EH (cell line): Measurements from ENCODE around the gene METTL1.

Experiments used
- DNase-seq: peaks from one replicate; pipeline ENCODE4 v3.0.0-alpha.2; 2015; ENCODE audit warnings: low read depth

The METTL1 gene

GRCh38 chr12:57767876-57768275 is 4.0 kb downstream of the METTL1 start:
- no peak for DNase-seq

- DNase-seq, result no peak
Measured at GRCh38 chr12:57767305-57767698, 4.6 kb downstream of the METTL1 start.

DNA sequence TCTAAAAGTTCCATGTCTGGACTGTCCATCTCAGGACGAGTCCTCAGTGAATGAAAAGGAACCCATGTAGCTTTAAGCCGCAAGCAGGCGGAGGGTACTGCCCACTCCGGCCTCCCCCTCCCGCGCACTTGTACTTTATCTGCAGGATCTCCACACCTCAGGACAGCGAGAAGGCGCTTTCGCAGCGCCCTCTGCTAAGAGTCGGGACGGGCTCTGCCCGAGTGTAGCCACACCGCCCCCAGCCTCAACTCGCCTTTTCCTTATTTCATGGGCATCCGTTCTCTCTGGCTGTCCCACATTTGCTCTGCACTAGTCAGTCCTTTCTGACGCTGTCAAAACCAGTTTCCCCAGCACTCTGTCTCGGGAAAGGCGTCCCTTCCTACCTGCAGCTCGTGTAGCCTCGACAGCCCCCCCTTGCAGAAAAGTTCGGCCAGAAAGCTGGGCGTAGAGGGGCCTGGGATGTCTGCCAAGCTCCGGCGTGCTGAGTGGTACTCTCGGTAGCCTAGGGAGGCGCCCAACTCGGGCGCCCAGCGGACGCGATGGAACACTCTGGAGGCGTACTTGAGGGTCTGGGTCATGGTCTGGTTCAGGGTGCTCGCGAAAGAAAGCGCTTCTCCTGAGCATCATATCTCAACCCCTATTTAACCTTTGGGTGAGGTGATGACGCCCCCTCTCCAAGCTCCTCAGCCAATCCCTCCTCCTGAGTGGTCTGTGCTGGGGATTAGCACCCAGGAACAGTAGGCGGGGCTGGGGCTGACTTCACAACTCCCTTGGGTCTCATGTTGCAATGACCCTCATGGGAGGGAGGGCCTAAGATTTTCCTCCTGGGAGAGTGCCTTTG is 5.2 kb downstream of the METTL1 start, which contains the start of gene CYP27B1:
Gene CYP27B1 (minus strand): TSS at position 615 of the 841 bp plus-strand sequence. CDS start 37 bp downstream, at position 578.
- DNase-seq, result peak; percentile 51

DNA sequence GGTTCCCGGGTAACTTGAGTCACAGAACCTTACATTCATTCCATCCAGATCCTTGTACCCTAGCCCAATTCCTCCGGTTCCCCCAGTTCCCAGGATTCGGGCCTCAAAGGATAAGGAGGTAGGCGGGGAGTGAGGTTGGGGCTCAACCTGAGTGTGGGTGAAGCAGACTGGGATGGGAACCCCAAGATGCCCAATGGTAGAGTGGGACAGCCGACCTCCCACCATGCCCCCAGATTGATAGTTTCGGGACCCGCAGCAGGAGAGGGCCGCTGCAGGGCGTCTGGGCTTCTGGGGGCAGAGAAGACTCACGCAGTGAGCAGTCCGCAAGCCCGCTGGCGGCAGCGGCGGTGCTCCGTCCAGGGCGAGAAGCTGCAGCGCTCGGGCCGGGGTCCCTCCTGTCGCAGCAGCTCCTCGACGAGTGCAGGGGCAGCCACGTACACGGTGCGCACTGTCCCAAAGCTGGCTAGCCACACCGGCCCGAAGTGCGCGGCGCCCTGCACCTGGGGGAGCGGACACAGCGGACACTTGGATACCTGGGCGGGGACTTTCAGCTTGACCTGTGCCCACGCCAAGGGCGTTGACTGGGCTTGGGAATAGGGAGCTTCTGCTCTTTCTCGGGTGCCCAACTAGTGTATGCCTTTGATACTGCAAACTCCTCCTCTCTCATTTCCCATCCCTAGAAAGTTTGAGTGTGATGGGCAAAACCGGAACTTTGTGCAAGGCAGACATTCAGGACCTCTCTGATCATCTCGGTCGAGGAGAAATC is 6.0 kb downstream of the METTL1 start:
- DNase-seq, result no peak

- peak; percentile 41 for DNase-seq
Measured at GRCh38 chr12:57765003-57765697, 6.8 kb downstream of the METTL1 start.

- DNase-seq, result no peak
Measured at GRCh38 chr12:57764662-57765002, 7.3 kb downstream of the METTL1 start.

- no peak for DNase-seq
Measured at GRCh38 chr12:57763881-57764661, 7.8 kb downstream of the METTL1 start.

- DNase-seq, result no peak
Measured at GRCh38 chr12:57762463-57762862, 9.4 kb downstream of the METTL1 start.

- no peak for DNase-seq
Measured at GRCh38 chr12:57761391-57761998, 10.4 kb downstream of the METTL1 start.

DNA sequence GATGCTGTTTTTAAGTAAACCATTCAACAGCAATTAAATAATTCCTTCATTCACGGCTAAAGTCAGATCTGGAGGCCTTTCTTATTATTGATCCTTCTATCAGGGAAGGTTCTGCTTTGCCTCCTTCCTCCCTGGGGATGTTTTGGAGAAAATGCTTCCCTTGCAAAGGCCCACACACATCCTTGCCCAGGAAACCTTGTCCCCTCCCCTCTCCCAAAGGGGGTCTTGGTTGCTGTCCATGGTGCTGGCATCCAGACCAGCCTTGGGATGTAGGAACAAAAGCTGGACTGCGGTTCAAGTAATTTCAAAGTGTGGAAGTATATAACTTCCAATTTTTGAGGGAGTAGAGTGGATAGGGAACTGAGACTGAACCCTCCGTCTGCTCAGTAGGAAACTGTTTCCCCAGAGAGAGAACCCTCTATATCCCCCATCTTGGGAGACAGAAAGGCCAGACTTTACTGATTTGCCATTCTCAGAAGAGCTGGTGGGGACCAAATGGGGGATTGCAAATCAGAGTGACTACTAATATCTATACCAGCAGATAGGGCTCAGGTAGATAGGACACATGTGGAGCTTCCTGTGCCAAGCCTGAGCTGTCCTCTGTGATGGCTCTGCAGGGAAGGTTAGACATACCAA is 11.4 kb downstream of the METTL1 start:
- DNase-seq, result no peak

- no peak for DNase-seq
Measured at GRCh38 chr12:57759360-57759980, 12.4 kb downstream of the METTL1 start.

DNA sequence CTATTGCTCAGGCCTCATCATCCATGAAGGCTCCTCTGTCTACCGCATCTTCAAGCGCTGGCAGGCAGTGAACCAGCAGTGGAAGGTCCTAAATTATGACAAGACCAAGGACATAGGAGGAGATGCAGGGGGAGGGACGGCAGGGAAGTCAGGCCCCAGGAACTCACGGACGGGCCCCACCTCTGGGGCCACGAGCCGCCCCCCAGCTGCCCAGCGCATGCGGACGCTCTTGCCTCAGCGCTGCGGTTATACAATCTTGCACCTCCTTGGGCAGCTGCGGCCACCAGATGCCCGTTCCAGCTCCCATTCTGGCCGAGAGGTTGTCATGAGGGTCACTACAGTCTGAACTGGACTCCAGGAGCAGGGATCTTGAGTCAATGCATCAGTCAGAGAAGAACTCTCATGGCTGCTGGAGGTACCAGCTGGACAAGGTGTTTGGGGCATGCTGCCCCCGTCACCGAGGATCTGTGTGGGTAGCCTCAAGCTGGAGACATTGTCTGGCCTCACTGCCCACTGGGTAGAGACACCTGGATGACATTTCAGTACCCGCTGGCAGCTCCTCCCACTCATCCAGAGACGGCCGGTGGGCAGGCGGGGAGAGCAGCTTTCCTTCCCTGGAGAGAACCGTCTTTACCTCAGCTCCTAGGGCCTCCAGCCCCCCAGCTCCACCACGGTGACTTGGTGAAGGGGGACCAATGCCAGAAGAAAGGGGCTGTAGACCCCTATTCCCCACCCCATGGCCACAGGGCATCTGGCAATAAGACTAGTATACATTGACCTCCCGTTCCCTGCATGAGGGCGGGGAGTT is 13.1 kb downstream of the METTL1 start:
- no peak for DNase-seq

GRCh38 chr12:57757771-57758170 is 14.1 kb downstream of the METTL1 start:
- no peak for DNase-seq

DNA sequence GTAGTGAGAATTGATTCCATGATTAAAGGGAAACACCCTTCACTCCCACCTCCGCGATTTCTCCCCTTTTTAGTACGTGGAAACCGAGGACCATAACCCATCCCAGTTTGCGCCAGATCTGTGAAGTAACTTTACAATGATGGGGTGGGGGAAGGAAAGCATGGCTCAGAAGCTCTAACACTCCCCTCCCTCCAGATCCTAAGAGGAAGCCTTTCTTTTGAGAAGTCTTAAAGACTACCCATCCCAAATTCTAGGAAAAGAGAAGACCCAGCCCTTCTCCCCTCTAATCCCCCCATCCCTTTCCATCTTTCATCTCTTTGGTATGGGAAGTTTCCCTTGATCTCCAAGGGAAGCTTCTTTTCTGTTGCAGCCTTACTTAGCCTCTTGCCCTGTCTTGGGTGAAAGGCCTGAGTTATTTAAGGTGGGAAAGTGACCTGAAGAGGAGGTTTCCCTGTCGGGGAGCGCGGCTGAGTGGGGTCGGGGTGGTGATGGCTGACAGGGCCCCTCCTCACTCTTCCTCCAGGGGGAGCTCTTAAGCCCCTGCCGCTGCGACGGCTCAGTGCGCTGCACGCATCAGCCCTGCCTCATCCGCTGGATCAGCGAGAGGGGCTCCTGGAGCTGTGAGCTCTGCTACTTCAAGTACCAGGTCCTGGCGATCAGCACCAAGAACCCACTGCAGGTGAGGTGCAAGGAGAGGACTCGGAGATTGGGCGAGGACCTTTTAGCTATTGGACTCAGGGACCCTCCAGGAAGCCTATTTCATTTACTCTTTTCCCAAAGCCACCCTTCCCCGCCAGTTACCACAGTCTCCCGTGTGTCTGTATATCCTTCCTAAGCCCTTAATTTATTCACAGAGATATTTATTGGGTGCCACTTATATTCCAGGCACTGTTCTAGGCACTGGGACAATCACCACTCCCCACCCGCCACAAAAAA is 15.2 kb downstream of the METTL1 start:
- DNase-seq, result no peak

DNA sequence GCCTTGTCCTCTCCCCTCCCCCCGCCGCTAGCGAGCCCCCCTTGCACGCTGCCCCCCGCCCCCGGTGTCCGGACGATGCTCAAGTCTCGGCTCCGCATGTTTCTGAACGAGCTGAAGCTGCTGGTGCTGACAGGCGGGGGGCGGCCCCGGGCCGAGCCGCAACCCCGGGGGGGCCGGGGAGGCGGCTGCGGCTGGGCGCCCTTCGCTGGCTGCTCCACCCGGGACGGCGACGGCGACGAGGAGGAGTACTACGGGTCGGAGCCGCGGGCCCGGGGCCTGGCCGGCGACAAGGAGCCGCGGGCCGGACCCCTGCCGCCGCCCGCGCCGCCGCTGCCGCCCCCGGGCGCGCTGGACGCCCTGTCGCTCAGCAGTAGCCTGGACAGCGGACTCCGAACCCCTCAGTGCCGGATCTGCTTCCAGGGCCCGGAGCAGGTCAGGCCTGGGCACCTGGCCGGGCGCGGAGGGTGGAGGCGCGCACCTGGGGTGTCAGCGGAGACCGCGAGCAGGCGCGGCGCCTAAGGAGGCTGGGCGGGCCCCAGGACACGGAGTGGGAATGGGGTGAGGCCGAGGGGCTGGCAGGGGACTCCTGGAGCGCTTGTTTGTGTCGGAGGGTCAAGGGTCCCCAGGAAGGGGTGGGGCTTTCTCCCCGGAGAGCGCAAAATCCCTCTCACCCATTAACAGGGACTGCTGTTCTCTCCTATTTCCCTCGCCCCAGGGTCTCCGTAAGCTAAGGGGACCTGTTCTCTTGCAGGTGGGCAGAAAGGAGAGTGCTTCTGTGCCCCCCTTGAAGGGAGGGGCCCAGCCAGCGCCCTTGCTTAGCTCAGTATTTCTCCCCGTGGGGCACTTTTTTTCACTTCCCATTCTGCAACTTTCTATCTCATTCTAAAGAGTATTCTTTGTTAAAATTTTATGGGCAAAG is 16.2 kb downstream of the METTL1 start:
- no peak for DNase-seq

DNA sequence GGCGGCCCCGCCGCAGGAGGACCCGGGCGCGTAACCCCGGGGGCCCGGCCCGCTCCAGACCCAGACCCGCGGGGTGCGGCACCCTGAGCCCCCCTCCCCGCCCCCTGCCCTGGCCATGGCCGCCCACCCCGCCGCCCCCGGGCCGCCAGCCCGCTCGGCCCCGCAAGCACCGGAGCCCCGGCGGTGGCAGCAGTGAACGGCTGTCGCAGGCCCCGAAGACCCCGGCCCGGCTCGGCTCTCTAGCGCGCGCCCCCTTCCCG is 16.8 kb downstream of the METTL1 start:
- no peak for DNase-seq

DNA sequence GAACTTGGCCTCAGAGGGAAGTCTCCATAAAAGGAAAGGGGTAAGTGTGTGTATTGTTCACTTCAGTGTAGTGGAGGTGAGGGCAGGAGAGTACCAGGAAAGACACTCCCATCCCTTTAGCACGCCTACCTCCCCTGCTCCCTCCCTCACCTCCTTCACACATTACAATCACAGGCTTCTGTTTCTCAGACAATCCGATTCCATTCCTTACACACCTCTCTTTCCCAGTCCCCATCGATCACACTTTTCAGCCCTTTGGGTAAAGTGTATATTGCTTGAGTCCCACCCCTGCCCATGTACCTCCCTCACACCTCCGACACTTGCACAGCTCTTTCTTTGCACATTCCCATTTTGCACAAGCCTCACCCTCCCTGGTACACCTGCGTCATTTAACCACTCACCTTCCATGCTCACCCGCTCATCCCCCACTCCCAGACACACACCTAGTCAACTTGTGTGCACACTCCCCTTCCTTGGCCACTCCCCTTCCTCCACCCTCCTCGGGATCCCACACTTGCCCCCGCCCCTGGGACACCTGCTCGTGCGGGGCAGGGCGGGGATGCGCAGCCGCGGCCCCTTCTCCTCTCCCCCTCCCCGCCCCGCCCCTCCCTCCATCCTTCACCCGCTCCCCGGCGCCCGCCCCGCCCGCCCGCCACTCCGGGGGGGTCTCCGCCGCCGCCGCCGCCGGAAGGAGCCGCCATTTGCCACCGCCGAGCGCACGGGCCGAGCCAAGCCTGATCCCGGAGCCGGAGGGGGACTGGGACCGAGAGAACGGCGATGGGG is 17.3 kb downstream of the METTL1 start, which contains the start of gene MARCHF9:
Gene MARCHF9 (plus strand): TSS at position 693 of the 783 bp plus-strand sequence. CDS start 426 bp downstream, outside the sequence.
- DNase-seq, result no peak
